ENCODE measurements around the gene PCDHGA3. TPM values are rescaled to one million over a fixed set of nuclear protein-coding genes. Genes with fewer than 3 reads are reported as not detected.
"Not testable (repeated sequence)": the region's sequence is repeated elsewhere in the genome, so short reads cannot be mapped to it uniquely, and the experiment has no call there.

Gene PCDHGA3
- total RNA-seq, 1 donor from 2014 or later, result not detected

- H3K27me3 Mint-ChIP-seq (ENCODE audit: unreplicated experiment); DNase-seq (ENCODE audit: extremely low spot score, unreplicated experiment); H3K36me3 Mint-ChIP-seq (ENCODE audit: unreplicated experiment); H3K4me1 Mint-ChIP-seq (ENCODE audit: unreplicated experiment): not testable (repeated sequence)
- Mint-ChIP-seq H3K4me3 (ENCODE audit: unreplicated experiment) (peak within 1 kb of the TSS; percentile 64), H3K9me3 (ENCODE audit: unreplicated experiment) (peaks cover 34% of the 10 kb centered on the region), H3K27ac (ENCODE audit: unreplicated experiment) (peak within 1 kb of the TSS; percentile 23)
- peak; percentile 46 for TF ChIP-seq CTCF (IDR thresholded peaks at IDR 0.05)
These were observed 44.1 kb downstream of the PCDHGA3 start, which contains the start of gene PCDHGB4 for GRCh38 chr5:141387557-141388311. PCDHGB4 (plus strand) TSS chr5:141387698; CDS start chr5:141387885, 187 bp downstream.

DNA sequence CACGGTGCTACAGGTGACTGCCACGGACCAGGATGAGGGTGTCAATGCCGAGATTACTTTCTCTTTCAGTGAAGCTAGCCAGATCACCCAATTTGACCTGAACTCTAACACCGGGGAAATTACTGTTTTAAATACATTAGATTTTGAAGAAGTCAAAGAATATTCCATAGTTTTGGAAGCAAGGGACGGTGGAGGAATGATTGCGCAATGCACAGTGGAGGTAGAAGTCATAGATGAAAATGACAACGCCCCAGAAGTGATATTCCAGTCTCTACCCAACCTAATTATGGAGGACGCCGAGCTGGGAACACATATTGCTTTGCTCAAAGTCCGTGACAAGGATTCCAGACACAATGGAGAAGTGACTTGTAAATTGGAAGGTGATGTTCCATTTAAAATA, 45.0 kb downstream of the PCDHGA3 start:
- Mint-ChIP-seq H3K27me3 (ENCODE audit: unreplicated experiment) (no peaks in the 10 kb centered on the region), H3K4me1 (ENCODE audit: unreplicated experiment) (no peaks in the 10 kb centered on the region), H3K4me3 (ENCODE audit: unreplicated experiment) (no peak overlapping the region), H3K9me3 (ENCODE audit: unreplicated experiment) (peaks cover 37% of the 10 kb centered on the region), H3K36me3 (ENCODE audit: unreplicated experiment) (peaks cover 6% of the 10 kb centered on the region), H3K27ac (ENCODE audit: unreplicated experiment) (no peak overlapping the region)
- DNase-seq (ENCODE audit: extremely low spot score, unreplicated experiment), result no peak
- no peak for TF ChIP-seq CTCF (IDR thresholded peaks at IDR 0.05)

- TF ChIP-seq CTCF (IDR thresholded peaks at IDR 0.05), result no peak
- H3K36me3 Mint-ChIP-seq (ENCODE audit: unreplicated experiment), result peaks cover 9% of the 10 kb centered on the region
- H3K27ac Mint-ChIP-seq (ENCODE audit: unreplicated experiment), result no peak overlapping the region
- no peak overlapping the region for H3K4me3 Mint-ChIP-seq (ENCODE audit: unreplicated experiment)
- DNase-seq (ENCODE audit: extremely low spot score, unreplicated experiment), result no peak
- H3K27me3 Mint-ChIP-seq (ENCODE audit: unreplicated experiment), result no peaks in the 10 kb centered on the region
- peaks cover 41% of the 10 kb centered on the region for H3K9me3 Mint-ChIP-seq (ENCODE audit: unreplicated experiment)
- H3K4me1 Mint-ChIP-seq (ENCODE audit: unreplicated experiment), result no peaks in the 10 kb centered on the region
These were observed 45.8 kb downstream of the PCDHGA3 start for GRCh38 chr5:141389153-141390042.

- Mint-ChIP-seq H3K9me3 (ENCODE audit: unreplicated experiment) (peaks cover 30% of the 10 kb centered on the region), H3K36me3 (ENCODE audit: unreplicated experiment) (peaks cover 9% of the 10 kb centered on the region), H3K4me1 (ENCODE audit: unreplicated experiment) (no peaks in the 10 kb centered on the region), H3K27me3 (ENCODE audit: unreplicated experiment) (no peaks in the 10 kb centered on the region), H3K4me3 (ENCODE audit: unreplicated experiment) (no peak within 1 kb of the TSS), H3K27ac (ENCODE audit: unreplicated experiment) (no peak within 1 kb of the TSS)
- TF ChIP-seq CTCF (IDR thresholded peaks at IDR 0.05), result no peak
- no peak for DNase-seq (ENCODE audit: extremely low spot score, unreplicated experiment)
These were observed 49.0 kb downstream of the PCDHGA3 start, which contains the start of gene PCDHGA8 for GRCh38 chr5:141392429-141393198. PCDHGA8 (plus strand) TSS chr5:141392633; CDS start chr5:141392814, 181 bp downstream.

Data from osteocyte (in vitro differentiated cells).